HL-60 (cell line): ENCODE data around the gene IFITM1.
A peak's percentile ranks its signal among the peaks of the same experiment; 100 is the strongest.
"Not testable (repeated sequence)": the region's sequence is repeated elsewhere in the genome, so short reads cannot be mapped to it uniquely, and the experiment has no call there.

Experiments used
- DNase-seq, 2 experiments: peaks; one replicate each; pipeline ENCODE4 v3.0.0-alpha.2; 2010 to 2020; ENCODE audit warnings: low read depth in 1 of 2, low spot score in 1 of 2
- H3K27ac ChIP-seq: fragments of 250-450 bp; sonication (Bioruptor Pico); replicated peaks from 2 replicates; pipeline ENCODE4 v1.5.1; 2020; ENCODE audit warnings: mild to moderate bottlenecking, moderate library complexity
- H3K27me3 ChIP-seq: fragments of 250-450 bp; sonication (Bioruptor Pico); 2 replicates; pipeline ENCODE4 v1.5.1; 2021; ENCODE audit warnings: mild to moderate bottlenecking, moderate library complexity; ENCODE audit not compliant: insufficient read depth, poor library complexity, severe bottlenecking
- H3K4me3 ChIP-seq: replicated peaks from 2 replicates; pipeline ENCODE4 v1.5.1; 2011; ENCODE audit warnings: mild to moderate bottlenecking, control low read depth, low read length; ENCODE audit not compliant: insufficient read depth
- CTCF ChIP-seq: IDR thresholded peaks from one replicate; pipeline ENCODE4 v1.5.1; 2011; ENCODE audit warnings: low read length, control low read depth, inconsistent platforms; ENCODE audit not compliant: insufficient read depth
- GABPA ChIP-seq: IDR thresholded peaks from 2 replicates; pipeline ENCODE4 v1.6.1; 2012; ENCODE audit warnings: low read depth
- POLR2AphosphoS5 ChIP-seq: IDR thresholded peaks from 2 replicates; pipeline ENCODE4 v1.6.1; 2012; ENCODE audit warnings: low read depth
- REST ChIP-seq: IDR thresholded peaks from 2 replicates; pipeline ENCODE4 v1.6.1; 2012; ENCODE audit warnings: low read depth; ENCODE audit not compliant: insufficient replicate concordance
- SPI1 ChIP-seq: IDR thresholded peaks from 2 replicates; pipeline ENCODE4 v1.6.1; 2012; ENCODE audit warnings: low read depth, mild to moderate bottlenecking, borderline replicate concordance

IFITM1 gene

DNA sequence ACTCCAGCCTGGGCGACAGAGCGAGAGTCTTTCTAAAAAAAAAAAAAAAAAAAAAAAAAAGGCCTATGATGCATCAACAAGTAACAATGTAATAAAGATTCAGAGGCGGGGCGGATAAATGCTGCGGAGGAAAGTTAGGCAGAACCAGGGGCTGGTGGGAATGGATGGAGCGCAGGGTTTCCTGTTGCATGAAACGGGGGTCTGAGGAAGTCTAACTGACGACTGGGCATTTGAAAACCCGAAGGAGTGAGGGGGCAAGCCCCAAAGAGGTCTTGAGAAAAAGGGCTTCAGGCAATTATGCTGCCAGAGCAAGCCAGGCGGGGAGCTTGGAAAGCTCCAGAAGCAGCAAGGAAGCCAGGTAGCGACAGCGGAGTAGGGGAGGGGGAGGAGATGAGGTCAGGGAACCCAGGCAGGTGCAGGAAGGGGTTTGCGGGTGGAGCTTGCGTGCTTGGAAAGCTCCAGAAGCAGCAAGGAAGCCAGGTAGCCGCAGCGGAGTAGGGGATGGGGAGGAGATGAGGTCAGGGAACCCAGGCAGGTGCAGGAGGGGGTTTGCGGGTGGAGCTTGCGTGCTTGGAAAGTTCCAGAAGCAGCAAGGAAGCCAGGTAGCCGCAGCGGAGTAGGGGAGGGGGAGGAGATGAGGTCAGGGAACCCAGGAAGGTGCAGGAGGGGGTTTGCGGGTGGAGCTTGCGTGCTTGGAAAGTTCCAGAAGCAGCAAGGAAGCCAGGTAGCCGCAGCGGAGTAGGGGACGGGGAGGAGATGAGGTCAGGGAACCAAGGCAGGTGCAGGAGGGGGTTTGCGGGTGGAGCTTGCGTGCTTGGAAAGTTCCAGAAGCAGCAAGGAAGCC is 26.6 kb upstream of the IFITM1 start:
- not testable (repeated sequence) for H3K4me3 ChIP-seq

DNA sequence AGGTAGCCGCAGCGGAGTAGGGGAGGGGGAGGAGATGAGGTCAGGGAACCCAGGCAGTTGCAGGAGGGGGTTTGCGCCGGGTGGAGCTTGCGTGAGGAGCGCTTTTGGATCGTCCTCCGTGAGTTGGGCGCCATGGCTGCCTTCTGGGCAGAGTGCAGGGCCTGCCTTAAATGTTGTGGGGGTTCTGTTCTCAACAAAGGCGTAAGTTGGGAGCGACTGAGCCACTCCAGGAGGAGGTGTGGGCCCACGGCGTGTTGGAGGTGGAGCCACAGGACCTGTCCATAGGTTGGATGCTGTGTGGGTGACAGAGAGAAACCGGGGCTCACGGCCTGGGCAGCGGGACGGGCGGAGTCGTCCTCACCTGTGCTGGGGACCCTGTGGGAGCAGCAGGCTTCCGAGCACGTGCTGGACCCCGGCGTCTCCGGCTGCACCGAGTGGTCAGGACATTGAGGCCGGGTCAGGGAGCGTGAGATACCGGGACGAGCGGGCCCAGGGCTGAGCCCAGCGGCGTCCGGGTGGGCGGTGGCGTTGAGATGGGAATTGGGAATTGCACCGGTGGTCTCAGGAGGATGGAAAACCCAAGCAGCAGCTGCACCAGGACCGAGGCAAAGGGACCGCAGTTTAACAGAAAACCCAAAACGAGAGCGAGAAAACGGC is 25.9 kb upstream of the IFITM1 start:
- Histone ChIP-seq H3K4me3 (peak overlapping the region; percentile 33; the same call in 1 of the 2 replicates), H3K27ac (no peak overlapping the region), H3K27me3 (peaks cover 8% of the 10 kb centered on the region)
- TF ChIP-seq POLR2AphosphoS5 (no peak), GABPA (no peak), CTCF (no peak), SPI1 (no peak), REST (no peak)
- no peak for DNase-seq

More for the DNA sequence above, 26.6 kb upstream of the IFITM1 start:
- H3K27ac ChIP-seq, H3K27me3 ChIP-seq, DNase-seq: not testable (repeated sequence)

DNA sequence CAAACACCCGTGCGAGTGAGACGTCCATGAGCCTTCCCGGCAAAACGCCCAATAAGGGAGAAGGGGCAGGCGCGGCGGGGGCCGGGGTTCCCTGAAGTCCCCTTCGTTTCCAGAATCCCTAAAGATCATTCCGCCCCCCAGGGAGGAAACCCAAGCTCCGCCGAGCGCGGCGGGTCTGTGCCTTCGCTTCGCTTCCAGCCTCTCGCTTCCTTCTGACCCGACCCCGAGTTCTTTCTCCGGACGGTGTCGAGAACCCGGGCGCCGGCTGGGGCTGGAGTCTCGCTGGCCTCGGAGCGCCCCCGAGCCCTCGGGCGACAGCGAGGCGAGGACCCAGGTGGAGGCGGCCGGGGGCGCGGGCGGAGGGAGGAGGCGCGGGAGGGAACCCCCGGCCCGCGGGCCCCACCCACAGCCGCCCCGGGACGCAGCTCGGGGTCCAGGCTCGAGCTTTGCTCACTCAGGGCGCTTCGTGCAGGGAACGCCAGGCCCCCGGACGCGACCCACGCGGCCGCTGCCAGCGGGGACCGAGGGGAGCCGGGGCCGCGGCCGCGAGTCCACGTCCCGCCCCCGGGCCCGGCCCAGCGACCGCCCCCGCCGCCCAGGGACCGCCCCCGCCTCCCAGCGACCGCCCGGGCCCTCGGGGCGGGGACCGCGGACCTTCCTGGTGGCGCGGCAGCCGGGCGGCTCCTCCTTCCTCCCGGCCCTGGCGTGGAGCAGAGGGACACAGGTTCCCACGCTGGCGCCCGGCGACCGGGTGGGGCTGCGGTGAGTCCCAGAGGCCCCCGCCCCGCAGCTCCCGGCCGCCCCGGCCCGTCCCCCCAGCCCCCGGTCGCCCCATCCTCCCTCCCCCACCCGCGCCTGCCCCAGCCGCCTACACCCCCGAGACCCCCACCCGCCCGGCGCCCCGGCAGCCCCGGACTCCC is 25.1 kb upstream of the IFITM1 start, which contains the start of gene PGGHG:
Gene PGGHG (plus strand): TSS at position 649 of the 920 bp plus-strand sequence. CDS start 691 bp downstream, outside the sequence.
- peak; percentile 21 to 57 for DNase-seq
- peak within 1 kb of the TSS; percentile 33 for H3K4me3 ChIP-seq
- H3K27me3 ChIP-seq = peaks cover 8% of the 10 kb centered on the region
- no peak for TF ChIP-seq CTCF
- TF ChIP-seq SPI1 = no peak
- no peak for TF ChIP-seq REST
- TF ChIP-seq GABPA = no peak
- no peak for TF ChIP-seq POLR2AphosphoS5
- no peak within 1 kb of the TSS for H3K27ac ChIP-seq

- no peak for DNase-seq
- TF ChIP-seq CTCF = no peak
- no peak for TF ChIP-seq SPI1
- TF ChIP-seq GABPA = no peak
- no peak for TF ChIP-seq REST
- 0 out of 2 replicates have a peak overlapping the region, but pooled peaks have one; percentile 33 for H3K4me3 ChIP-seq
- H3K27me3 ChIP-seq = peaks cover 8% of the 10 kb centered on the region
- H3K27ac ChIP-seq = no peak overlapping the region
Observed at GRCh38 chr11:289398-289711, 24.5 kb upstream of the IFITM1 start.
